Measurements from ENCODE around the gene PLTP. TPM values are rescaled to one million over a fixed set of nuclear protein-coding genes. Genes with fewer than 3 reads are reported as not detected.

PLTP gene
- total RNA-seq, 1 experiment from 2014 or later, result 17.7 TPM

- no peak for DNase-seq (ENCODE audit: low read depth, low spot score)
- ChIA-PET POLR2A (no interaction called here), CTCF (no interaction called here)
- peaks cover 7% of the 10 kb centered on the region; the same call in 1 of the 2 replicates for H3K4me1 ChIP-seq (ENCODE audit: control insufficient read depth, insufficient read depth, low read length)
- no peaks in the 10 kb centered on the region for H3K9me3 ChIP-seq (ENCODE audit: control insufficient read depth, insufficient read depth, low read depth, low read length)
- H3K27ac ChIP-seq (ENCODE audit: low read length), result peak overlapping the region; percentile 27; the same call in 1 of the 2 replicates
- intact Hi-C loops (cut with micrococcal nuclease; ENCODE audit: unreplicated experiment) (no loop called here), in situ Hi-C loops (cut with HindIII; ENCODE audit: low pct_unique_long_range_greater_than_20kb, low sequenced_read_pairs) (no loop called here)
- peak; percentile 64 for ATAC-seq
- BruUV-seq (replicated peaks), result no TSS peak
- no peak overlapping the region for H3K4me3 ChIP-seq (ENCODE audit: low read depth in 2 of 2, low read length in 2 of 2)
- TF ChIP-seq TCF7L2 (IDR thresholded peaks at IDR 0.05; ENCODE audit: low read depth, low read length), result no peak
- TF ChIP-seq REST (IDR thresholded peaks at IDR 0.05; ENCODE audit: insufficient read depth in 1 of 2, low read depth in 2 of 2, low read length in 1 of 2), result no peak
- no peak for TF ChIP-seq CTCF (IDR thresholded peaks at IDR 0.05)
- TF ChIP-seq SIN3A (IDR thresholded peaks at IDR 0.05; ENCODE audit: borderline replicate concordance, insufficient read depth, low read depth, low read length), result no peak
- no peak for TF ChIP-seq POLR2AphosphoS5 (IDR thresholded peaks at IDR 0.05; ENCODE audit: low read depth, low read length)
- H3K27me3 ChIP-seq (ENCODE audit: control insufficient read depth, insufficient read depth, low read length), result no peaks in the 10 kb centered on the region
- H3K36me3 ChIP-seq (ENCODE audit: control insufficient read depth, insufficient read depth, low read length), result no peaks in the 10 kb centered on the region
Observed at GRCh38 chr20:45867136-45867818, 44.7 kb downstream of the PLTP start.

GRCh38 chr20:45866454-45866853, 45.5 kb downstream of the PLTP start:
- no peak for ATAC-seq
- no peak overlapping the region for H3K4me3 ChIP-seq (ENCODE audit: low read depth in 2 of 2, low read length in 2 of 2)
- H3K27me3 ChIP-seq (ENCODE audit: control insufficient read depth, insufficient read depth, low read length), result no peaks in the 10 kb centered on the region
- no peak overlapping the region for H3K27ac ChIP-seq (ENCODE audit: low read length)
- H3K9me3 ChIP-seq (ENCODE audit: control insufficient read depth, insufficient read depth, low read depth, low read length), result no peaks in the 10 kb centered on the region
- TF ChIP-seq POLR2AphosphoS5 (IDR thresholded peaks at IDR 0.05; ENCODE audit: low read depth, low read length) (no peak), SIN3A (IDR thresholded peaks at IDR 0.05; ENCODE audit: borderline replicate concordance, insufficient read depth, low read depth, low read length) (no peak), CTCF (IDR thresholded peaks at IDR 0.05) (no peak), REST (IDR thresholded peaks at IDR 0.05; ENCODE audit: insufficient read depth in 1 of 2, low read depth in 2 of 2, low read length in 1 of 2) (no peak), TCF7L2 (IDR thresholded peaks at IDR 0.05; ENCODE audit: low read depth, low read length) (no peak)
- no TSS peak for BruUV-seq (replicated peaks)
- intact Hi-C loops (cut with micrococcal nuclease; ENCODE audit: unreplicated experiment) (no loop called here), in situ Hi-C loops (cut with HindIII; ENCODE audit: low pct_unique_long_range_greater_than_20kb, low sequenced_read_pairs) (no loop called here)
- DNase-seq (ENCODE audit: low read depth, low spot score), result no peak
- ChIA-PET CTCF (no interaction called here), POLR2A (no interaction called here)
- H3K4me1 ChIP-seq (ENCODE audit: control insufficient read depth, insufficient read depth, low read length), result peaks cover 7% of the 10 kb centered on the region; the same call in 1 of the 2 replicates
- H3K36me3 ChIP-seq (ENCODE audit: control insufficient read depth, insufficient read depth, low read length), result no peaks in the 10 kb centered on the region

Data from Panc1 (cell line).